ENCODE data around the gene EPC2. TPM values are rescaled to one million over a fixed set of nuclear protein-coding genes. Genes with fewer than 3 reads are reported as not detected.

Gene EPC2
- total and polyA plus RNA-seq, 10 of the 15 experiments (the other 5 are each of a cell fraction or from before 2014, with no cell fraction given): 2.0 to 16.5 (median 10.8) TPM

GRCh38 chr2:148796735-148797512, 152.4 kb downstream of the EPC2 start:
- in situ Hi-C loops (cut with MboI): no loop called here
- Histone ChIP-seq H3K4me2 (ENCODE audit: control insufficient read depth, insufficient read depth) (no peak overlapping the region), H4K20me1 (ENCODE audit: control insufficient read depth, insufficient read depth) (no peaks in the 10 kb centered on the region), H2AFZ (ENCODE audit: control insufficient read depth, low read depth, low read length) (no peak overlapping the region), H3K9ac (ENCODE audit: control insufficient read depth, insufficient read depth, low read length) (no peak overlapping the region), H3K4me3 (no peak overlapping the region), H3K27ac (ENCODE audit: control insufficient read depth, insufficient read depth) (no peak overlapping the region), H3K4me1 (ENCODE audit: control insufficient read depth, insufficient read depth, low read length) (no peaks in the 10 kb centered on the region), H3K27me3 (replicated peaks in 1 of 2; ENCODE audit: control insufficient read depth in 2 of 2, insufficient read depth in 2 of 2, low read length in 1 of 2) (no peaks in the 10 kb centered on the region; a peak in 1 of 4 replicates), H3K79me2 (ENCODE audit: control insufficient read depth, insufficient read depth, low read length) (no peaks in the 10 kb centered on the region), H3K9me3 (replicated peaks; ENCODE audit: control insufficient read depth, insufficient read depth, low read length) (no peaks in the 10 kb centered on the region), H3K36me3 (ENCODE audit: control insufficient read depth in 2 of 2, insufficient read depth in 2 of 2, low read length in 1 of 2) (no peaks in the 10 kb centered on the region)
- TF ChIP-seq TCF3 (IDR thresholded peaks at IDR 0.05; ENCODE audit: borderline replicate concordance, insufficient read depth, low read depth, low read length): no peak
- TF ChIP-seq GATAD2B (conservative IDR thresholded peaks at IDR 0.05; ENCODE audit: low read depth): no peak
- no peak for TF ChIP-seq ZNF384 (IDR thresholded peaks at IDR 0.05; ENCODE audit: borderline replicate concordance, low read depth, low read length)
- TF ChIP-seq BCL3 (IDR thresholded peaks at IDR 0.05; ENCODE audit: borderline replicate concordance, insufficient read depth, low read depth, low read length, poor library complexity, severe bottlenecking): no peak
- no peak for TF ChIP-seq EED (IDR thresholded peaks at IDR 0.05; ENCODE audit: low read depth)
- TF ChIP-seq FOS (IDR thresholded peaks at IDR 0.05; ENCODE audit: borderline replicate concordance, extremely low read depth, insufficient read length): no peak
- TF ChIP-seq PKNOX1 (IDR thresholded peaks at IDR 0.05): no peak
- no peak for TF ChIP-seq NFIC (IDR thresholded peaks at IDR 0.05; ENCODE audit: low read depth, low read length)
- TF ChIP-seq IKZF1 (conservative IDR thresholded peaks at IDR 0.05): no peak
- TF ChIP-seq SMAD5 (IDR thresholded peaks at IDR 0.05; ENCODE audit: low read depth): no peak
- no peak for TF ChIP-seq SREBF2 (IDR thresholded peaks at IDR 0.05; ENCODE audit: low read length)
- TF ChIP-seq NFYB (IDR thresholded peaks at IDR 0.05; ENCODE audit: insufficient read depth, low read depth, low read length): no peak
- intact Hi-C loops (cut with micrococcal nuclease; ENCODE audit: unreplicated experiment): no loop called here
- RAD21 ChIA-PET (ENCODE audit: unreplicated experiment): no interaction called here
- POLR2A ChIA-PET: no interaction called here
- SMC1A ChIA-PET (ENCODE audit: uncharacterized antibody, unreplicated experiment): interaction anchor here (1.1 to 1.3 kb wide), 2 partner anchors 18 to 21 kb away, joined by 5 read pairs; no protein-coding TSS in a partner anchor
- FAIRE-seq (no peak), ATAC-seq (no peak), DNase-seq (ENCODE audit: low read depth, low spot score) (no peak)
- WGBS (ENCODE audit: insufficient coverage, insufficient replicate concordance, low lambda C conversion rate, missing lambda C conversion rate): 23% methylated on average over 3 of the region's 3 CpGs
- BruUV-seq (replicated peaks): no TSS peak
- CTCF ChIA-PET: no interaction called here
